Osteoblast (primary cell): ENCODE measurements around the gene KCNJ2. TPM values are rescaled to one million over a fixed set of nuclear protein-coding genes. Genes with fewer than 3 reads are reported as not detected.

Experiments
- DNase-seq: peaks from one replicate; pipeline ENCODE4 v3.0.0; 2011; ENCODE audit warnings: low spot score, mixed read lengths; ENCODE audit not compliant: insufficient read length; ENCODE audit errors: missing footprints
- H2AFZ ChIP-seq: 2 replicates; pipeline ENCODE4 v1.6.0; 2011; ENCODE audit warnings: mild to moderate bottlenecking, low read length
- H3K27ac ChIP-seq: 2 replicates; pipeline ENCODE4 v1.5.1; 2011; ENCODE audit warnings: mild to moderate bottlenecking, low read depth, low read length, moderate library complexity
- H3K27me3 ChIP-seq: 2 replicates; pipeline ENCODE4 v1.6.0; 2012; ENCODE audit warnings: mild to moderate bottlenecking, control low read depth, inconsistent platforms, low read length, moderate library complexity; ENCODE audit not compliant: insufficient read depth
- H3K36me3 ChIP-seq: 2 replicates; pipeline ENCODE4 v1.5.1; 2011; ENCODE audit warnings: mild to moderate bottlenecking, low read length, control low read depth, moderate library complexity; ENCODE audit not compliant: insufficient read depth
- H3K4me1 ChIP-seq: 2 replicates; pipeline ENCODE4 v1.5.1; 2011; ENCODE audit warnings: mild to moderate bottlenecking, low read length, control low read depth, moderate library complexity; ENCODE audit not compliant: insufficient read depth
- H3K4me2 ChIP-seq: 2 replicates; pipeline ENCODE4 v1.6.0; 2011; ENCODE audit warnings: mild to moderate bottlenecking, low read length; ENCODE audit not compliant: insufficient read depth
- H3K4me3 ChIP-seq: fragments of 200-600 bp; sonication (generic); 3 replicates; pipeline ENCODE4 v1.5.1; 2012; ENCODE audit warnings: mild to moderate bottlenecking, low read length, inconsistent platforms; ENCODE audit not compliant: insufficient read depth
- H3K79me2 ChIP-seq: 2 replicates; pipeline ENCODE4 v1.6.0; 2012; ENCODE audit warnings: mild to moderate bottlenecking, low read length, control low read depth, inconsistent platforms; ENCODE audit not compliant: insufficient read depth
- H3K9me3 ChIP-seq: 2 replicates; pipeline ENCODE4 v1.5.1; 2011; ENCODE audit warnings: low read depth, low read length, control low read depth
- H4K20me1 ChIP-seq: 2 replicates; pipeline ENCODE4 v1.6.0; 2012; ENCODE audit warnings: mild to moderate bottlenecking, low read length, control low read depth; ENCODE audit not compliant: insufficient read depth
- total RNA-seq: library from RNA; depleted of rRNA; stranded (reverse); fragments of >200 nt; gene quantifications from 2 replicates; pipeline ENCODE4 v1.2.3, GENCODE V29; 2012
- TF ChIP-seq, protein P1 (sequence below): IDR thresholded peaks from 2 replicates; pipeline ENCODE4 v1.5.1; 2011; ENCODE audit warnings: mild to moderate bottlenecking, low read depth, low read length, moderate library complexity; ENCODE audit errors: extremely low read depth

KCNJ2 gene
- total RNA-seq, 1 donor: 5.1 TPM

DNA sequence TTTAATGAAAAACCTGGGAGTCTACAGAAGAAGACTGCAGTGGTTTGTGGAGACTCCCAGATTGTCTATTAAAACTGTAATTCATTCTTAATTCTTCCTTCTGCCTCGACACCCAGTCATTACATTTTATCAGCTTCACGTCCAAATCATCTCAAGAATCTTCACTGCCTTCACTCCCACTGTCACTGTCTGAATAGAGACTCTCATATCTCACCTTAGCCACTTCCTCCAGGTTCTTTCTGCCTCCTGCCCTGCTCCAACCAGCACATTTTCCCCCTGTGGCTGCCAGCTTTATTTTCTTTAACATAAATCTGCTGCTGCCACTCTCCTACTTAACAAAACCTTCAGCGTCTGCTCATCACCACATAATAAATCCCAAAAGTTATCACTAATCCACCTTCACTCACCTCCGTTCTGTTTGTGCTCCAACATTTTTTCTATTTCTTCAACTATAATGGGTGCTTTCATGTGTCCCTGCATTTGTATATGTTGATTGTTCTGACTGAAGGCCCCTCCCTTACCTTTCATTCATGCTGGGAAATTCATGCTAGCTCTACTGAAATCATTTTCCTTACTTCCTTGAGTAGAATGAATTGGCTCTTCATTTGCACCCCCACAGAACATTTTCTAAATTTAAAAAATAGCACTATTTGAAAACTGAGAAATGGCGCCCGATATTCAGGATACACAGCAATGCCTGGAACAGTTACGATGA lies 38.9 kb downstream of the KCNJ2 start:
- no peak overlapping the region for H3K4me3 ChIP-seq
- no peaks in the 10 kb centered on the region for H3K27me3 ChIP-seq
- TF ChIP-seq, protein P1, sequence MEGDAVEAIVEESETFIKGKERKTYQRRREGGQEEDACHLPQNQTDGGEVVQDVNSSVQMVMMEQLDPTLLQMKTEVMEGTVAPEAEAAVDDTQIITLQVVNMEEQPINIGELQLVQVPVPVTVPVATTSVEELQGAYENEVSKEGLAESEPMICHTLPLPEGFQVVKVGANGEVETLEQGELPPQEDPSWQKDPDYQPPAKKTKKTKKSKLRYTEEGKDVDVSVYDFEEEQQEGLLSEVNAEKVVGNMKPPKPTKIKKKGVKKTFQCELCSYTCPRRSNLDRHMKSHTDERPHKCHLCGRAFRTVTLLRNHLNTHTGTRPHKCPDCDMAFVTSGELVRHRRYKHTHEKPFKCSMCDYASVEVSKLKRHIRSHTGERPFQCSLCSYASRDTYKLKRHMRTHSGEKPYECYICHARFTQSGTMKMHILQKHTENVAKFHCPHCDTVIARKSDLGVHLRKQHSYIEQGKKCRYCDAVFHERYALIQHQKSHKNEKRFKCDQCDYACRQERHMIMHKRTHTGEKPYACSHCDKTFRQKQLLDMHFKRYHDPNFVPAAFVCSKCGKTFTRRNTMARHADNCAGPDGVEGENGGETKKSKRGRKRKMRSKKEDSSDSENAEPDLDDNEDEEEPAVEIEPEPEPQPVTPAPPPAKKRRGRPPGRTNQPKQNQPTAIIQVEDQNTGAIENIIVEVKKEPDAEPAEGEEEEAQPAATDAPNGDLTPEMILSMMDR: no peak
- no peaks in the 10 kb centered on the region for H3K9me3 ChIP-seq
- H3K4me1 ChIP-seq: no peaks in the 10 kb centered on the region
- no peak for DNase-seq
- H3K36me3 ChIP-seq: no peaks in the 10 kb centered on the region
- no peak overlapping the region for H2AFZ ChIP-seq
- no peak overlapping the region for H3K27ac ChIP-seq
- H3K4me2 ChIP-seq: no peak overlapping the region
- H4K20me1 ChIP-seq: no peaks in the 10 kb centered on the region
- H3K79me2 ChIP-seq: no peaks in the 10 kb centered on the region

DNA sequence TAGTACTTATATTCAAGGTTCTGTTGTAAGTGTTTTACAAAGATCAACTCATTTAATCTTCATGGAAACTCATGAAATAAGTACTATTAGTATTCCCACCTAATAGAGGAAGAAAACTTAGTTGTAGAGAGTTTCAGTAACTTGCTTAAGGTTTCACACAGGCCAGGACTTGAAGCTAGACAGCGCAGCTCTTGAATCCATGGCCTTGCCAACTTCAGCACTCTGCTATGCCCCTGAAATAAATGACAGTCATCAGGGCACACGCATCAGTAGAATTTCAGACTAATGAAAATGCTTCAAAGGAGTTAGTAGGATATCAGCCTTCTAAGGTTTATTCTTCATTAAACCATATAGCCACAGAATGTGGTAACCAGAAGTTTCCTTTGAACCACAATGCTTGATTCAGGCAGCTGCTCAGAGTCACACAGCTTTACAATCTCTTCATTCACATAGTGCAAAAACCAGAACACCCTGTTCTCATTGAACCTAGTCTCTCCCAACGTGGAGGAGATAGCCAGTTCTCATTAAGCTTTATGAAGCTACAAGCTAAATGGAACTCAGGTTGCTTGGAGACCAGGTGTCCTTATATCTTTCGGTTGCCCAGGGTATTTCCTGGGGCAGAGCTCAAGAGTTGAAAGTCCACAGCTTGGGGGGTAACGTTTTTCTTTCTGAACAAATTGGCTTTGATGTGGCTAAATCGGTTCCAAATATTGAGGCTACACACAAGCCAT lies 39.7 kb downstream of the KCNJ2 start:
- Histone ChIP-seq H3K9me3 (no peaks in the 10 kb centered on the region), H3K4me3 (no peak overlapping the region)
- no peak for DNase-seq

DNA sequence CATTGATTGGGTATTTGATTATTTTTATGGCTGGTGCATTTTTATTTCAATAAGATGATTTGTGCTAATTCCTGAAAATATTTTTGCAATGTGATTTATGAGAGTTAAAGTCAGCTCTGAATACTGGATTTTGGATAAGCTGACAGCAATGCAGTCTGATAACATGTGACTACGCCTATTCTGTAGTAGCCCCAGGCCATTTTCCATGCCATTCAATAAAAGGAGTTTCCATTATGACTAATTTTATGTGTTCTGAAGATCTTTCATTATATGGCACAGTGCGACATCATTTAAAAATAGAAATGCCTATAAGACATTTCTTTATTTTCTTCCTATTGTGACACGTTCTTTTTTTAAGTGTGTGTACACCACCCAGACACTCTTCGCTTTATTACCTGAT lies 46.3 kb downstream of the KCNJ2 start:
- H3K36me3 ChIP-seq: no peaks in the 10 kb centered on the region
- no peaks in the 10 kb centered on the region for H4K20me1 ChIP-seq
- no peaks in the 10 kb centered on the region for H3K27me3 ChIP-seq
- no peak for DNase-seq
- no peak overlapping the region for H2AFZ ChIP-seq
- TF ChIP-seq, protein P1: no peak
- no peak overlapping the region for H3K4me2 ChIP-seq
- no peak overlapping the region for H3K27ac ChIP-seq
- H3K4me3 ChIP-seq: no peak overlapping the region
- no peaks in the 10 kb centered on the region for H3K4me1 ChIP-seq
- H3K79me2 ChIP-seq: no peaks in the 10 kb centered on the region
- H3K9me3 ChIP-seq: no peaks in the 10 kb centered on the region

More for the DNA sequence above, 39.7 kb downstream of the KCNJ2 start:
- no peaks in the 10 kb centered on the region for H3K4me1 ChIP-seq
- no peak overlapping the region for H3K4me2 ChIP-seq
- no peaks in the 10 kb centered on the region for H3K79me2 ChIP-seq
- no peak overlapping the region for H3K27ac ChIP-seq
- no peaks in the 10 kb centered on the region for H3K36me3 ChIP-seq
- no peaks in the 10 kb centered on the region for H3K27me3 ChIP-seq
- H4K20me1 ChIP-seq: no peaks in the 10 kb centered on the region
- TF ChIP-seq, protein P1: no peak
- H2AFZ ChIP-seq: no peak overlapping the region

DNA sequence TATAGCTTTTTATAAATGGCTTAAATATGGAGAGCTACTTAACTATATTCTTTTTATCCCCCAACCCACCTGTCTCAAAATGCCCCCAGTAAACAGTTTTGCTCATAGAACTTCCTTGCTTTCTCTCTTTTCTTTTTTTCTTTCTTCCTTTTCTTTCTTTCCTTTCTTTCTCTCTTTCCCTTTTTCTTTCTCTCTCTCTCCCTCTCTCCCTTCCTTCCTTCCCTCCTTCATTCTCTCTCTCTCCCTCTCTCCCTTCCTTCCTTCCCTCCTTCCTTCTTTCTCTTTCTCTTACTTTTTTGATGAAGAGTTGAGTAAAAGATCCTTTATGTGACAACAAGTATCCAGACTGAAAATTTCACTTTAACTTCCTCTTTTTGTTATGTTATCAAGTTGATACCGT lies 48.2 kb downstream of the KCNJ2 start:
- TF ChIP-seq, protein P1: no peak
- no peaks in the 10 kb centered on the region for H4K20me1 ChIP-seq

More for the DNA sequence above, 48.2 kb downstream of the KCNJ2 start:
- no peak overlapping the region for H3K4me2 ChIP-seq
- H3K9me3 ChIP-seq: no peaks in the 10 kb centered on the region
- H2AFZ ChIP-seq: no peak overlapping the region
- no peaks in the 10 kb centered on the region for H3K36me3 ChIP-seq
- no peaks in the 10 kb centered on the region for H3K27me3 ChIP-seq
- H3K4me3 ChIP-seq: no peak overlapping the region
- H3K79me2 ChIP-seq: no peaks in the 10 kb centered on the region
- H3K27ac ChIP-seq: no peak overlapping the region
- no peaks in the 10 kb centered on the region for H3K4me1 ChIP-seq
- no peak for DNase-seq
